Karpas-422 (cell line): ENCODE measurements around the gene CLHC1. TPM values are rescaled to one million over a fixed set of nuclear protein-coding genes. Genes with fewer than 3 reads are reported as not detected.
"Not testable (repeated sequence)": the region's sequence is repeated elsewhere in the genome, so short reads cannot be mapped to it uniquely, and the experiment has no call there.

Experiments used
- DNase-seq: peaks from one replicate; pipeline ENCODE4 v3.0.0-alpha.2; 2015
- H2AFZ ChIP-seq: fragments of 200-600 bp; sonication (generic); 2 replicates; pipeline ENCODE4 v1.6.1; 2014; ENCODE audit warnings: antibody characterized with exemption, low read length, mixed read lengths
- H3K27ac ChIP-seq: fragments of 200-600 bp; sonication (generic); 2 replicates; pipeline ENCODE4 v1.5.1; 2014; ENCODE audit warnings: mild to moderate bottlenecking, low read length, moderate library complexity
- H3K27me3 ChIP-seq: fragments of 200-600 bp; sonication (generic); 2 replicates; pipeline ENCODE4 v1.6.1; 2014; ENCODE audit warnings: low read length, mixed read lengths
- H3K36me3 ChIP-seq: fragments of 200-600 bp; sonication (generic); 2 replicates; pipeline ENCODE4 v1.6.1; 2014; ENCODE audit warnings: low read length, mixed read lengths; ENCODE audit not compliant: insufficient read depth
- H3K4me1 ChIP-seq: fragments of 200-600 bp; sonication (generic); 2 replicates; pipeline ENCODE4 v1.6.1; 2014; ENCODE audit warnings: mild to moderate bottlenecking, low read length, mixed read lengths
- H3K4me2 ChIP-seq: fragments of 200-600 bp; sonication (generic); 2 replicates; pipeline ENCODE4 v1.6.1; 2014; ENCODE audit warnings: low read length, low read depth, mild to moderate bottlenecking; ENCODE audit not compliant: poor library complexity, severe bottlenecking
- H3K4me3 ChIP-seq: fragments of 200-600 bp; sonication (generic); 2 replicates; pipeline ENCODE4 v1.5.1; 2014; ENCODE audit warnings: mild to moderate bottlenecking, antibody characterized with exemption, low read length, mixed read lengths
- H3K79me2 ChIP-seq: fragments of 200-600 bp; sonication (generic); 2 replicates; pipeline ENCODE4 v1.6.1; 2014; ENCODE audit warnings: mild to moderate bottlenecking, low read length, mixed read lengths
- H3K9ac ChIP-seq: fragments of 200-600 bp; sonication (generic); 2 replicates; pipeline ENCODE4 v1.6.0; 2014; ENCODE audit warnings: low read length
- H3K9me2 ChIP-seq: fragments of 200-600 bp; sonication (generic), shearing (Covaris generic); replicated peaks from 2 replicates; pipeline ENCODE4 v1.6.0; 2014; ENCODE audit warnings: mild to moderate bottlenecking, low read length, moderate library complexity; ENCODE audit not compliant: insufficient read depth
- H3K9me3 ChIP-seq: fragments of 300-700, 200-600 bp; sonication (generic); 2 replicates; pipeline ENCODE4 v1.6.1; 2014; ENCODE audit warnings: low read length, mixed read lengths
- H4K20me1 ChIP-seq: fragments of 200-600 bp; sonication (generic); 2 replicates; pipeline ENCODE4 v1.6.1; 2014; ENCODE audit warnings: mild to moderate bottlenecking, antibody characterized with exemption, low read length, low read depth; ENCODE audit not compliant: insufficient read depth
- total RNA-seq: library from RNA; depleted of rRNA; stranded (reverse); fragments of >200 nt; shearing (Covaris generic); gene quantifications from 2 replicates; pipeline ENCODE4 v1.2.3, GENCODE V29; 2014; ENCODE audit warnings: low replicate concordance

Gene CLHC1
- total RNA-seq, 1 experiment from 2014 or later: 12.1 TPM

DNA sequence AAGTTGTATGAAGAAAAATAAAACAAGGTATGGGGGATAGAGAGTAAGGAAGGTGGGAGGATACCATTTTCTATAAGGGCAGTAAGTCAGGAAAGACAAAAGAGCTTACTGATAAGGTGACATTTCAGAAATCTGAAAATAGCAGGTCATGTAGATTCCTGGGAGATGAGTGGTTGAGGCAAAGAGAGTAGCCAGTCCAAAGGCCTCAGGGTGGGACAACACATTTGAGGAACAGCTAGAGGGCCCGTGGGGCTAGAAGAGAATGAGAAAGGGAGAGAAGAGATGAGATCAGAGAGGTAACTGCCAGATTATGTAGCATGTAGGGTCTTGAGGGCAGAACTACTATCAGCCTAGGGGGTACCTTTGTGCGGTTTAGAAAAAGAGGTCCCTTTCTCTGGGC, 2.9 kb downstream of the CLHC1 start:
- Histone ChIP-seq H3K27ac (no peak overlapping the region), H3K9me3 (no peaks in the 10 kb centered on the region), H3K9ac (no peak overlapping the region), H3K79me2 (peaks cover 67% of the 10 kb centered on the region), H4K20me1 (peaks cover 13% of the 10 kb centered on the region), H3K4me3 (no peak overlapping the region), H3K4me2 (no peak overlapping the region), H3K27me3 (no peaks in the 10 kb centered on the region), H3K9me2 (0 out of 2 replicates have a peak, but pooled peaks cover 2% of the 10 kb centered on the region), H3K4me1 (peaks cover 31% of the 10 kb centered on the region), H2AFZ (no peak overlapping the region), H3K36me3 (peaks cover 16% of the 10 kb centered on the region)
- no peak for DNase-seq

GRCh38 chr2:55228226-55228563, 3.9 kb downstream of the CLHC1 start:
- H3K36me3 ChIP-seq: peaks cover 6% of the 10 kb centered on the region
- peaks cover 23% of the 10 kb centered on the region for H3K4me1 ChIP-seq
- no peak overlapping the region for H2AFZ ChIP-seq
- no peaks in the 10 kb centered on the region for H3K9me3 ChIP-seq
- H3K27ac ChIP-seq: no peak overlapping the region
- no peak for DNase-seq
- H3K79me2 ChIP-seq: peaks cover 56% of the 10 kb centered on the region
- H4K20me1 ChIP-seq: peaks cover 5% of the 10 kb centered on the region; the same call in 1 of the 2 replicates
- peak overlapping the region; percentile 17 for H3K4me2 ChIP-seq
- H3K4me3 ChIP-seq: no peak overlapping the region
- no peak overlapping the region for H3K9ac ChIP-seq
- H3K9me2 ChIP-seq: 0 out of 2 replicates have a peak, but pooled peaks cover 2% of the 10 kb centered on the region
- no peaks in the 10 kb centered on the region for H3K27me3 ChIP-seq

DNA sequence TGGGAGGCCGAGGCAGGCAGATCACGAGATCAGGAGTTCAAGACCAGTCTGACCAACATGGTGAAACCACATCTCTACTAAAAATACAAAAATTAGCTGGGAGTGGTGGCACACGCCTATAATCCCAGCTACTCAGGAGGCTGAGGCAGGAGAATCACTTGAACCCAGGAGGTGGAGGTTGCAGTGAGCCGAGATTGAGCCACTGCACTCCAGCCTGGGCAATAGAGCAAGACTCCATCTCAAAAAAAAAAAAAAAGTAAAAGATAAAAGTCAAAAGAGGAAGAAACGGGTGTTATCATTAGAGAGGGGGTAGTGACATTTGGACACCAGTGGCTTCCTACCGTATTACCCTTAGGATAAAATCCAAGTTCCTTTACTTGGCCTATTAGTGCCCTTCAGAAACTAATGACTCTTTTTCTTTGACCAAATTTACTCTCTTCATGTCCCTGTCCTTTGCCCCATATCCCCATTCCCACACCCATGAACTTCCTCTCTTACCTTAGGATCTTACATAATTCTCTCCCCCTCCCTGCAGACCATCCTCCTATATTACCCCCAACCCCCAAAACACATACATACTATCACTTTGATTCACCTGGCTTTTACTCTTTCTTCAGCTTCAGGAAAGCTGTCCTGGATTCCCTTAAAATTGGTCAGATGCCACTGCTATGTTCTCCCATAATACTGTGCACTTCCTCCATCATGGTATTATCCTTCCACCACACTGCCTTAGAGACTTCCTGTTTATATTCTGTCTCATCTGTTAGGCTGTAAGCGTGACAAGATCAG, 4.5 kb downstream of the CLHC1 start:
- H3K36me3 ChIP-seq, H3K27ac ChIP-seq, H3K9ac ChIP-seq, H2AFZ ChIP-seq, H3K4me3 ChIP-seq, H3K27me3 ChIP-seq, DNase-seq, H3K9me3 ChIP-seq, H4K20me1 ChIP-seq, H3K9me2 ChIP-seq: not testable (repeated sequence)
- Histone ChIP-seq H3K4me2 (peak overlapping the region; percentile 17), H3K79me2 (peaks cover 51% of the 10 kb centered on the region), H3K4me1 (peaks cover 27% of the 10 kb centered on the region)

- peaks cover 35% of the 10 kb centered on the region for H3K79me2 ChIP-seq
- H4K20me1 ChIP-seq: no peaks in the 10 kb centered on the region
- peaks cover 27% of the 10 kb centered on the region for H3K4me1 ChIP-seq
- no peak overlapping the region for H3K4me2 ChIP-seq
- H3K9me2 ChIP-seq: 0 out of 2 replicates have a peak, but pooled peaks cover 2% of the 10 kb centered on the region
- no peaks in the 10 kb centered on the region for H3K9me3 ChIP-seq
- DNase-seq: no peak
- H2AFZ ChIP-seq: no peak overlapping the region
- no peaks in the 10 kb centered on the region for H3K36me3 ChIP-seq
- H3K27ac ChIP-seq: no peak overlapping the region
- H3K27me3 ChIP-seq: no peaks in the 10 kb centered on the region
- no peak overlapping the region for H3K4me3 ChIP-seq
- H3K9ac ChIP-seq: no peak overlapping the region
Observed at GRCh38 chr2:55225481-55226020, 6.5 kb downstream of the CLHC1 start.

GRCh38 chr2:55224761-55225261, 7.3 kb downstream of the CLHC1 start:
- no peaks in the 10 kb centered on the region for H3K9me3 ChIP-seq
- H3K4me2 ChIP-seq: no peak overlapping the region
- H3K4me1 ChIP-seq: peaks cover 23% of the 10 kb centered on the region
- no peak overlapping the region for H3K27ac ChIP-seq
- H2AFZ ChIP-seq: no peak overlapping the region
- no peaks in the 10 kb centered on the region for H3K27me3 ChIP-seq
- H3K79me2 ChIP-seq: peaks cover 28% of the 10 kb centered on the region
- no peak overlapping the region for H3K9ac ChIP-seq
- no peak for DNase-seq
- H4K20me1 ChIP-seq: no peaks in the 10 kb centered on the region
- H3K36me3 ChIP-seq: no peaks in the 10 kb centered on the region
- H3K4me3 ChIP-seq: no peak overlapping the region
- no peaks in the 10 kb centered on the region for H3K9me2 ChIP-seq

DNA sequence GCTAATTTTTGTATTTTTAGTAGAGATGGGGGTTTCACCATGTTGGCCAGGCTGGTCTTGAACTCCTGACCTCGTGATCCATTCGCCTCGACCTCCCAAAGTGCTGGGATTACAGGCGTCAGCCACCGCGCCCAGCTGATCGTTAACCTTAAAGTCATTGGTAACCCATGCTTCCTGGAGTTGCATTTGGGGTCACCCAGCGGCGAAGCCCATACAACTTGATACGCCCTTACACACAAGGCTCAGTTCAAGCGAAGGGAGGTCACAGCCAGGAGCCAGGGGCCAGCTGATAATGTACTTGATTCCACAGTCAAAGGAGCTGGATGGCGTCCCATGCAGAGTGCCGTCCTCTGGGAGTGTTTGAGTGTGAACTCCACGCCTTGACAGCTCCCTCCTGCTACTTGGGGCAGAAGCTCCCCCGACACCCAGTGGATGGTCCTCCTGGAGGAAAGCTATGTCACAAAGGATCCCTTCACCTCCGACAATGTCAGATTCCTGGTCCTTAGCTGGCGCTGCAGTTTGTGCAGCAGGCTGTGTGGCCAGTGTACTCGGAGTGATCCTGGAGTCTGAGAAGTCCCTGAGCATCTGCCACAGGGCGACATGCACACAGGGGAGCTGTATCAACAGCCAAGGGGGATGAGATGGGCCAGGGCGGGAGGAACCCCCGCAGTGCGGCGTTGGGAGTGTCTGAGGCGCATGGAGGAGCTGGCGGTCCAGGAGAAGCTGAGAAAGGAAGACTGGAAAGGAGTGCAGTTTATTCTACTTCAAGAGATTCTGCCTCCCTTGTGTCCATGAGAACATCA, 7.9 kb downstream of the CLHC1 start:
- no peak for DNase-seq
- H2AFZ ChIP-seq: no peak overlapping the region
- peaks cover 24% of the 10 kb centered on the region for H3K79me2 ChIP-seq
- H3K9me2 ChIP-seq: no peaks in the 10 kb centered on the region
- no peaks in the 10 kb centered on the region for H3K36me3 ChIP-seq
- H3K4me2 ChIP-seq: no peak overlapping the region
- H3K4me3 ChIP-seq: no peak overlapping the region
- H4K20me1 ChIP-seq: no peaks in the 10 kb centered on the region
- no peaks in the 10 kb centered on the region for H3K9me3 ChIP-seq
- H3K4me1 ChIP-seq: peaks cover 21% of the 10 kb centered on the region
- peak overlapping the region; percentile 79; the same call in 1 of the 2 replicates for H3K27ac ChIP-seq
- H3K9ac ChIP-seq: peak overlapping the region; percentile 70
- H3K27me3 ChIP-seq: no peaks in the 10 kb centered on the region

GRCh38 chr2:55213822-55214221, 18.3 kb downstream of the CLHC1 start:
- no peak overlapping the region for H3K9ac ChIP-seq
- H2AFZ ChIP-seq: no peak overlapping the region
- no peak for DNase-seq
- H3K27ac ChIP-seq: no peak overlapping the region
- H3K9me2 ChIP-seq: no peaks in the 10 kb centered on the region
- H3K4me1 ChIP-seq: peaks cover 9% of the 10 kb centered on the region
- peaks cover under 1% of the 10 kb centered on the region; the same call in 1 of the 2 replicates for H3K79me2 ChIP-seq
- no peaks in the 10 kb centered on the region for H3K9me3 ChIP-seq
- no peak overlapping the region for H3K4me3 ChIP-seq
- H3K4me2 ChIP-seq: no peak overlapping the region
- no peaks in the 10 kb centered on the region for H3K36me3 ChIP-seq
- H3K27me3 ChIP-seq: no peaks in the 10 kb centered on the region
- no peaks in the 10 kb centered on the region for H4K20me1 ChIP-seq

DNA sequence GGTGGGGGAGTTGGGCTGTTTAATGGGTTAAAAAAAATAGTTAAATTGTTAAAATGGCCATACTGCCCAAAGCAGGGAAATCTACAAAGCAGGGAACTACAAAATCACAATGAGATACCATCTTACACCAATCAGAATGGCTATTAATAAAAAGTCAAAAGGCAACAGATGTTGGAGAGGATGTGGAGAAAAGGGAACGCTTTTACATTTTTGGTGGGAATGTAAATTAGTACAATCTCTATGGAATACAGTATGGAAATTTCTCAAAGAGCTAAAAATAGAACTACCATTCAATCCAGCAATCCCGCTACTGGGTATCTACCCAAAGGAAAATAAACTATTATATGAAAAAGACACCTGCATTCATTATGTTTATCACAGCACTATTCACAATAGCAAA, 27.1 kb downstream of the CLHC1 start:
- no peak overlapping the region for H3K27ac ChIP-seq
- no peaks in the 10 kb centered on the region for H3K4me1 ChIP-seq
- no peak overlapping the region for H2AFZ ChIP-seq
- peaks cover 9% of the 10 kb centered on the region; the same call in 1 of the 2 replicates for H3K36me3 ChIP-seq
- no peak overlapping the region for H3K4me2 ChIP-seq
- H3K9ac ChIP-seq: no peak overlapping the region
- H3K4me3 ChIP-seq: no peak overlapping the region
- DNase-seq: no peak
- H3K79me2 ChIP-seq: no peaks in the 10 kb centered on the region
- H3K9me3 ChIP-seq: peaks cover 4% of the 10 kb centered on the region; the same call in 1 of the 2 replicates
- no peaks in the 10 kb centered on the region for H3K9me2 ChIP-seq
- H3K27me3 ChIP-seq: no peaks in the 10 kb centered on the region
- H4K20me1 ChIP-seq: no peaks in the 10 kb centered on the region
